HG03097 (cell line): ENCODE measurements around the gene MFAP1.
"Not testable (repeated sequence)": the region's sequence is repeated elsewhere in the genome, so short reads cannot be mapped to it uniquely, and the experiment has no call there.

ENCODE experiments used
- ATAC-seq: cut with Tn5 transposase; IDR thresholded peaks from one replicate; pipeline ENCODE4 v1.9.1; 2021; ENCODE audit not compliant: unreplicated experiment, low FRiP score

Gene MFAP1, protein sequence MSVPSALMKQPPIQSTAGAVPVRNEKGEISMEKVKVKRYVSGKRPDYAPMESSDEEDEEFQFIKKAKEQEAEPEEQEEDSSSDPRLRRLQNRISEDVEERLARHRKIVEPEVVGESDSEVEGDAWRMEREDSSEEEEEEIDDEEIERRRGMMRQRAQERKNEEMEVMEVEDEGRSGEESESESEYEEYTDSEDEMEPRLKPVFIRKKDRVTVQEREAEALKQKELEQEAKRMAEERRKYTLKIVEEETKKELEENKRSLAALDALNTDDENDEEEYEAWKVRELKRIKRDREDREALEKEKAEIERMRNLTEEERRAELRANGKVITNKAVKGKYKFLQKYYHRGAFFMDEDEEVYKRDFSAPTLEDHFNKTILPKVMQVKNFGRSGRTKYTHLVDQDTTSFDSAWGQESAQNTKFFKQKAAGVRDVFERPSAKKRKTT

DNA sequence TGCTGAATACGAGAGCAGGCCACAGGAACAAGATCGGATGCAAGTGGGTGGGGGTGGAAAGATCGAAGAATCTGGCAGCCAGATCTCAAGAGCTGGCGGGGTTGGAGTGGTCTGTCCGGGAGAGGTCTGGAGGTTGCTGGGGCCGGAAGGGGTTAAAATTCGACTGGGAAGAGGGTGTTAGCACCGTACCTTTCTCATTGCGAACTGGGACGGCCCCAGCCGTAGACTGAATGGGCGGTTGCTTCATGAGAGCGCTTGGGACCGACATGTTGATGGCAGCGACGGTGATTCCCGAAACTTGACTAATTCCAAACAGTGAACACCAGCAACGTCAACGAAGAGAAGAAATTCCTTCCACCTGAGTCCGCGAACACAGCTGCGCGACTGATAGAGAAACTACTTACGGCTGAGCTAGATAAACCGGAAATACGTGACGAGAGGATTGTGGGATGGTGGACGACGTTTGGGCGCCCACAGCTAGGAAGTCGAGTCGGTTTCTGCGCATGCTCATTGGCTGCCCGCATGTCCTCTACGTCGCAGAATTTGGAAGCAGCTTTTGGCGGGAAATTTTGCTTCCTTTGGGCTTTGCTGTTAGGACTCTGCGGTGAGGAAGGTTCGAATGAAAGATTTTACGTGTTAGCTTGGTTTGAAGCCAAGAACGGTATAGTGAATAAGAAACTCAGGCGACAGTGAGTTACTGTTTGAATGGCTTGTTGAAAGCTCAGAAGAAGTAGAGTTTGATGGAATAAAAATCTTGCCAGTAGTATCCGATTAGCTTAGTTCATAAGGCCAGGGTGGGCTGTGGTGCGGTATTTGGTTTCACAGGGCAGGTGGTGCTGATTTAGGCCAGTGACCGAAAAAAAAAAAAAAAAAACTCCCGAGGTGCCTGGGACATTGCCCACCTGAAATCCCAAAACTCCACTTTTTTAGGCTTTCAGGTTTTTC is at the start of gene MFAP1:
TSS of gene MFAP1 (minus strand) at position 389 of the 945 bp plus-strand sequence. CDS start at position 268, 121 bp downstream.
- peak; percentile 65 for ATAC-seq

DNA sequence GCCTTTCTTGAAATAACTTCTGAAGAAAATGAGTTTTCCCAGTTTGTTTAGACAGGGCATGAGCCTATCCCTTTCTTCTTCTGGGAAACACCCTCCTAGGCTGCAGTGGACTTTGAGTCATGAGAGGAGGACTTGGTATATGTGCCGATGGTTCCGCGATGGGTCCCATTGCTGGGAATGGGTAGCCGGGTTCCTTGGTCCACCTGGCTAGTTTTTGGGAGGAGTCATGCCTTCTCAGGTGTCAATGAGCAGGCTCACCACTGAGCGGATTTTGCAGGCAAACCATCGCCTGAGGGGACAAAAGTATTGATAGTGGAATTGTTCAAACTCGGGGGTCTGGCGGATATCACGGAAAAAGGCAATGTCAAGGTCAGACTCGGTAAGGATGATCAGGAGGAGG is 49.2 kb upstream of the MFAP1 start:
- ATAC-seq, result no peak

DNA sequence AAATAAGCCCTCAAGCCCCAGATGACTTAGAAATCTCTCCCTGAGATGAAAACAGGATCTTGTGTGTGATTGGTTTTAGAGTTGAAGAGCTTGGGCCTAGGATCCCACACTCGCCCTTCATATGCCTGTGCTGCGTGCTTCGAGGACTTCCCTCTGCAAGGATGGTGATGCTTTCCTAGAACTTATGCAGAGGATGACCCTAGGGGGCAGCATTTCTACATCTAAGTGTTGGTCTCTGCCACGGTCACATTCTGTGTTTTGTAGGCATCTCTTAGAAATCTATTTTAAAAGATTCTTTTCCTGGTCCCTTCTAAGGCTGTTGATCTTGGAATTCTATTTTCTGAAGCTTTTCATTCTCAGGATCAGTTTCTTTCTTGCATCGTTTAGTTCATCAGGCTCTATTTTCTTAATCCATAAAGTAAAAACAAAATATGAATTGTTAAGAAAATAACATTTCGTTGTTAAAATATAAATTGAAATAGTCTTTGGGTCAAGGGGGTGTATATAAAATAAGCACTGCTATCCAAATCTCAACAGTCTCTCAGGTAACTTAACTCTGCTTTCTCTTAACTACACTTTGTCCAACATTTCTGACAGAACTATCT is 48.0 kb upstream of the MFAP1 start:
- ATAC-seq, result no peak

DNA sequence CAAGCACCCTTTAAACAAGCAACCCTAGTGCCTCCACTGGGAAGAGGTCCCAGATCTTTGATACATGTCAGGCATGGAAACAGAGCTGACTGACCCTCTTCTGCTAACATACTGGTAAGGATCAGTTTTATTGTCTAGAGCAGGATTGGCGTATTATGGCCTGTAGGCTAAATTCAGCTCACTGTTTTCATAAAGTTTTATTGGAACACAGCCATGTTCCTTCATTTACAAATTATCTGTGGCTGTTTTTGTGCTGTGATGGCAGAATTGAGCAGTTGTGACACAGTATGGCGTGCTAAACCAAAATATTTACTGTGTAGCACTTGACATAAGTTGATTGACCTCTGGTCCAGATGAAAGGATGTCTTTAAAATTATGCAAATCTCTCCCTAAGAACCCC is 47.3 kb upstream of the MFAP1 start:
- no peak for ATAC-seq

DNA sequence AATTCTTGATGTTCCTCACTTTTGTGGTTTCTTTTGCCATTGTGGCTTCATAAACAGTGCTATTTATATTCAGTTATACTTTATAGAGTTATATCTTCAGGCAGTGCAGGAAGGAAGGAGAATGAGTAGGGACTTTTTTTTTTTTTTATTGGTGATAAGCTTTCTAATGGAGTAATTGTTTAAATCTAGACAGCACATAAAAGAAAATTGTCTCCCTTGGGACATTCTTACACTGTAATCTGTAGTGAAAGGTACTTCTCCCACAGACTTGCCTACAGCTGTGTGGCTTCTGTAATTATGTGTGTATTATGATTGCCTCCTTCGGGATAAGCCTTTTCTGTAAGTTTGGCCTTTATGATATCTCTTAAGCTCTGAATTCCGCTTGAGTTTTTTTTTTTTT is 43.9 kb upstream of the MFAP1 start:
- ATAC-seq, result no peak

DNA sequence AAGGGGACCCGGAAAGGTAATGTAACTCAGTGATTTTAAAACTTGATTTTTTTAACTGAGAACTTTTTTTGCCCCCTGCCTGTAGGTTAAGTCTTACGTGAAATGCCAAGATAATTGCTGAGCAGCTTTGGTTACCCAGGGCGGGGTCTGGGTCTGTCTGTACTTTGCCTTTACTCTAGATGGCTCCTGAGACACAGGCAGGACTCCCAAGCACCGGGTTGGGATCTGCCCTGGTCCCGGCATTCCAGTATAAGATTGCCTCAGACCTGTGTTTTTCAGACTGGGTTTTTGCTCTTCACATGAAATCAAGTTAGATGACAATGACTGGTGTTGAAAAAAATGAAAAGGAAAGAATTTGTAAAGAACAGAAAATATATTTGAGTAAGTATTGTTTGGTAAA is 42.6 kb upstream of the MFAP1 start:
- no peak for ATAC-seq

DNA sequence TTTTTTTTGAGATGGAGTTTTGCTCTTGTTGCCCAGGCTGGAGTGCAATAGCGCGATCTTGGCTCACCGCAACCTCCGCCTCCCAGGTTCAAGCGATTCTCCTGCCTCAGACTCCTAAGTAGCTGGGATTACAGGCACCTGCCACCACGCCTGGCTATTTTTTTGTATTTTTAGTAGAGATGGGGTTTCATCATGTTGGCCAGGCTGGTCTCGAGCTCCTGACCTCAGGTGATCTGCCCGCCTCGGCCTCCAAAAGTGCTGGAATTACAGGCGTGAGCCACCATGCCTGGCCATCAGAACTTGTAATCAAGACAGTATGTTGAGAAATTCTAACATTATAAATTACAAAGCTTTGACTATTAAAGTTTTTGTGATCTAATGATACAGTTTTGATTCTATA is 42.1 kb upstream of the MFAP1 start:
- ATAC-seq, result not testable (repeated sequence)

DNA sequence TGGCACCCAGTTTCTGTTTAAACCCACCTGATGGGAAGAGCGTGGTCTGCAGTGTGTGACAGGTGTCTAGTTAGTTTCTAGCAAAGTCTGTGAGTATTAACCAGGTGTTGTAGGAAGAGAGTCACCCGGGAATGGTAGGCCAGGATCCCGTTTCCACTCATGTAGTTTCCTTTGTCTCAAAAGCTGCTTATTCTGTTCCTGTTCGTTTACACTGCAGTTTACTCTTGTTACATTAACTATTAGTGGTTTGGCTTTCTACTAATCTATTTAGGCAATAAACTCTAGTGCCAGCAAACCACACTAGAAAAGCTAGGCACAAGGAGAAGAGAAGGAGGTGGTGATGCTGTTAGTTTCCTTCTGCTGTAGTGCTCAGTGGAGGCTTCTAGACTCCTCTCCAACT is 35.1 kb upstream of the MFAP1 start:
- no peak for ATAC-seq

DNA sequence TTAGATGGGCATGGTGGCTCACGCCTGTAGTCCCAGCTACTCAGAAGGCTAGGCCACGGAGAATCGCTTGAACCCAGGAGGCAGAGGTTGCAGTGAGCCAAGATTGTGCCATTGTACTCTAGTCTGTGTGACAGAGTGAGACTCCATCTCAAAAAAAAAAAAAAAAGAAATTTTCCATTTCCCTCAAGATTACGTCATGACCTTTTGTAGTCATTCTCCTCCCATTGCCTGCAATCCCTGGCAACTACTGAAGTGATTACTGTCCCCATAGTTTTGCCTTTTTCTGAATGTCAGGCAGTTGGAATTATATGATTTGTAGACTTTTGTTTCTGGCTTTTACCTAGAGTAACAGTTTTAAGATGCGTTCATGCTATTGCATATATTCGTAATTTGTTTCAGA is 30.3 kb upstream of the MFAP1 start:
- no peak for ATAC-seq

DNA sequence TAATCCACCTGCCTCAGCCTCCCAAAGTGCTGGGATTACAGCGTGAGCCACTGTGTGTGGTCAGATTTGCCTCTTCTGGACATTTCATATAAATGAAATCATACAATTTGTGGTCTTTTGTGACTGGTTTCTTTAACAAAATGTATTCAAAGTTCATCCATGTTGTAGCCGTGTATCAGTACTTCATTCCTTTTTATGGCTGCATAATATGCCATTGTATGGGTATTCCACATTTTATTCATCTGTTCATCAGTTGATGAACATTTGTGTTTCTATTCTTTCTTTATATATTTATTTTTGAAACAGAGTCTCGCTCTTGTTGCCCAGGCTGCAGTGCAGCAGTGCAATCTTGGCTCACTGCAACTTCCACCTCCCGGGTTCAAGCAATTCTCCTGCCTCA is 28.1 kb upstream of the MFAP1 start:
- no peak for ATAC-seq

DNA sequence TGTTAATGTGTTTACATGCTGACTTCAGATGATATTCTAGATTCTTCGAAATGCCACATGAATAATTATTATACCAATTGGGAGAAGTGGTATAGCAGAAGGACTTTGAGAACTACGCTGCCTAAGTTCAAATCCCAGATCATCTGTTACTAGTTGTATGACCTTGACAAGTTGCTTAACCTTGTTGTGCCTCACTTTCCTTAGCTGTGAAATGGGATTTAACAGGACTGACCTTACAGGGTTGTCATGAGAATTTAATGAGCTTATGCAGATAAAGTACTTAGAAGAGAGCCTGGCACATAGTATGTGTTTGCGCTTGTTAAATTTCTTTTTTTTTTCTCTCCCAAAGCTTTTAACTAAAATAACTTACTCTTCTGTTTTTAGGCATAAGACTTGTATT is 26.8 kb upstream of the MFAP1 start:
- no peak for ATAC-seq

DNA sequence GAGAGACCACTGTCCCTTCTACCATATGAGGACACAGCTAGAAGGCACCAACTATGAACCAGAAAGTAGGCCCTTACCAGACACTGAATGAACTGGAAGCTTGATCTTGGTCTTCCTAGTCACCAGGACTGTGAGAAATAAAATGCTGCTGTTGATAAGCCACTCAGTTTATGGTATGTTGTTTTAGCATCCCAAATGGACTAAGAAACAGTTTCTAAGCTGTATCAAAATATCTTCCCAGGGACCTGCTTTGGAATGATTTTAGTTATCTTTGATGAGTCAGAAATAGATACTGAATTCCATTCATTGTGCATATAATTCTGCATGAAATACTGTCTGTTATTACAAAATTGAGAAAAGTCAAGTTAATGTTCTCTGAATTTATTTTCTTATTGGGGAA is 20.9 kb upstream of the MFAP1 start:
- ATAC-seq, result no peak

DNA sequence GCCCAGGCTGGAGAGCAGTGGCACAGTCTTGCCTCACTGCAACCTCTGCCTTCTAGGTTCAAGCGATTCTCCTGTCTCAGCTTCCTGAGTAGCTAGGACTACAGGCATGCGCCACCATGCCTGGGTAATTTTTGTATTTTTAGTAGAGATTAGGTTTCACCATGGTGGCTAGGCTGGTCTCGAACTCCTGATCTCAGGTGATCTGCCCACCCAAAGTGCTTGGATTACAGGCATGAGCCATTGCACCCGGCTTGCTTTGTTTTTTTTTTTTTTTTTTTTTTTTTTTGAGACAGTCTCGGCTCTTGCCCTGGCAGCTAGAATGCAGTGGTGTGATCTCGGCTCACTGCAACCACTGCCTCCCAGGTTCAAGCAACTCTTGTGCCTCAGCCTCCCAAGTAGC is 8.0 kb upstream of the MFAP1 start:
- ATAC-seq, result not testable (repeated sequence)

DNA sequence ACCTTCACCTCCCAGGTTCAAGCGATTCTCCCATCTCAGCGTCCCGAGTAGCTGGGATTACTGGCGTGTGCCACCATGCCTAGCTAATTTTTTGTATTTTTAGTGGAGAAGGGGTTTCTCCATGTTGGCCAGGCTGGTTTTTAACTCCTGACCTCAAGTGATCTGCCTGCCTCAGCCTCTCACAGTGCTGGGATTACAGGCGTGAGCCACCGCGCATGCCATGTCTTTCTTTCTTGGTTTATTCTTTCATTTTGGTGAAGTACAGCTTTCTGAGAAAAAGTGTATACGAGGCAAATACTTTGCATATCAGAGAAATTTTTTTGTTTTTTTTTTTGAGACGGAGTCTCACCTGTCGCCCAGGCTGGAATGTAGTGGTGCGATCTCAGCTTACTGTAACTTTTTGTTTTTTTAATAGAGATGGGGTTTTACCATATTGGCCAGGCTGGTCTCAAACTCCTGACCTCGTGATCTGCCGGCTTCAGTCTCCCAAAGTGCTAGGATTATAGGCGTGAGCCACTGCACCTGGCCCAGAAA is 7.1 kb upstream of the MFAP1 start:
- ATAC-seq, result not testable (repeated sequence)

DNA sequence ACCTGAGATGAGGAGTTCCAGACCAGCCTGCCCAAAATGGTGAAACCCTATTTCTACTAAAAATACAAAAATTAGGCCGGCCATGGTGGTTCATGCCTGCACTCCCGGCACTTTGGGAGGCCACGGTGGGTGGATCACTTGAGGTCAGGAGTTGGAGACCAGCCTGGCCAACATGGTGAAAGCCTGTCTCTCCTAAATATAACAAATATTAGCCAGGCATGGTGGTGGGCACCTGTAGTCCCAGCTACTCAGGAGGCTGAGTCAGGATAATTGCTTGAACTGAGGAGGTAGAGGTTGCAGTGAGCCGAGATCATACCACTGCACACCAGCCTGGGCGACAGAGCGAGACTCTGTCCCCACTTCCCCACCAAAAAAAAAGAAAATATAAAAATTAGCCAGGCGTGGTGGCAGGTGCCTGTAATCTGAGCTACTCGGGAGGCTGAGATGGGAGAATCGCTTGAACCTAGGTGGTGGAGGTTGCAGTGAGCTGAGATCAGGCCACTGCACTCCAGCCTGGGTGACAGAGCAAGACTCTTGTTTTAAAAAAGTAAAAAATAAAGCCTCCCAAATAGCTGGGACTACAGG is 6.3 kb upstream of the MFAP1 start:
- not testable (repeated sequence) for ATAC-seq

DNA sequence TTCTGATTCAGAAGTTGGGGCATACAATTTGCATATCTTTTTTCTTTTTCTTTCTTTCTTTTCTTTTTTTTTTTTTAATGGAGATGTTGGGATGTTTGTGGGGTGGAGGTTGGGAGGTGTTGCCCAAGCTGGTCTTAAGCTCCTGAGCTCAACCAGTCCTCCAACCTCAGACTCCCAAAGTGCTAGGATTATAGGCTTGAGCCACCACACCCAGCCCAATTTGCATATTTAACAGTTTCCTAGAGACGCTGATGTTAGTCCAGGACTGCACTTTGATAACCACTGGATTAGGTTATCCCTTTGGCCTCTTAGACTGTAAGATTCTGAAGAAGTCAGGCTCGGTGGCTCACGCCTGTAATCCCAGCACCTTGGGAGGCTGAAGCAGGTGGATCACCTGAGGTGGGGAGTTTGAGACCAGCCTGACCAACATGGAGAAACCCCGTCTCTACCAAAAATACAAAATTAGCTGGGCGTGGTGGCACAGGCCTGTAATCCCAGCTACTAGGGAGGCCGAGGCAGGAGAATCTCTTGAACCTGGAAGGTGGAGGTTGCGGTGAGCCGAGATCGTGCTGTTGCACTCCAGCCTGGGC is 5.6 kb upstream of the MFAP1 start:
- ATAC-seq, result not testable (repeated sequence)

DNA sequence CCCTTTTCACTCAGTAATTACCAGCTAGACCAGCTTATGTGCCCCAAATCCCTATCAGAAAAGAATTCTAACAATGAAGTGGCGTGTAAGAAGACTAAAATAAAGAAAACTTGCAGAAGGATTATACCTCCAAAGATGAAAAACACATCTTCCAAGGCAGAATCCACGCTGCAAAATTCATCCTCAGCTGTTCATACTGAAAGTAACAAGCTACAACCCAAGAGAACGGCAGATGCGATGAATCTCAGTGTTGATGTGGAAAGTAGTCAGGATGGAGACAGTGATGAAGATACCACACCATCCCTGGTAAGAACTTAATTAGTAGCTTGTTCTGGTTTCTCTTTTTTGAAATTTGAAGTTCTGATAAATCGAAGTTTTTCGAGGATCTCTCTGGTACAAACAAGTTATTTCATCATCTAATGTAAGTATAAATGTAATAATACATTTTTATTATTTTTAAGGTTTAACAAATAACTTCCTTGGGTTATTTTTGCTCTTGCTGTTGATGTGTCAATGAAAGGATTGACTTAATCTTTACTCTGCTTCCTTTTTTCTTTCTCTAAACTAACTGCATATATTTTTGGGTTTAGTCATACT is 3.7 kb upstream of the MFAP1 start:
- no peak for ATAC-seq

DNA sequence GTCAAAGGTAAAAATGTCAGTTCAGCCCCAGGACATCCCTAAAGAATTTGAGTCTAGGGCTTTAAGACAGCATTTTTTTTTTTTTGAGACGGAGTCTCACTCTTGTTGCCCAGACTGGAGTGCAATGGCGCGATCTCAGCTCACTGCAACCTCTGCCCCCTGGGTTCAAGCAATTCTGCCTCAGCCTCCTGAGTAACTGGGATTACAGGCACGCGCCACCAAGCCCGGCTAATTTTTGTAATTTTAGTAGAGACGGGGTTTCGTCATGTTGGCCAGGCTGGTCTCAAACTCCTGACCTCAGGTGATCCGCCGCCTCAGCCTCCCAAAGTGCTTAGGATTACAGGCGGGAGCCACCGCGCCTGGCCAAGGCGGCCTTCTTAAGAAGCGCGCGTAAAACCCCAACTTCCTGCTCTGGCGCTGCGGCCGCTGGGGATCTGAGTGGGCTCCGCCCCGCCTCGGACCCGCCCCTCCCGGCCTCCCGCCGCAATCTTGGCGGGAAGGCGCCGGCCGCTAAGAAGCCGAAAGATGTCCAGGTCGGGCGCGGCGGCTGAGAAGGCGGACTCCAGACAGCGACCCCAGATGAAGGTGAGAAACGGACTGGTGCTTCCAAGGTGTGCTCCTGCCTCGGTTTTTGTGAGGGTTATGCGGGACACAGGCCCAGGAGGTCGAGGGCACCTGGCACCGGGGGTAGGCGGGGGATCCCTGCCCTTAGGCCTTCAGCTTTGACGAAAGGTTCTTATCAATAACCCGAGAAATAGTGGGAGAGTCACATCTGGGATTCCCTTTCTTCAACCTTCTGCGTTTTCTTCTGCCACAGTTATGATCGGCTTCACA is 2.2 kb upstream of the MFAP1 start, which contains the start of gene WDR76:
TSS of gene WDR76 (plus strand) at position 495 of the 834 bp plus-strand sequence. CDS start at position 526, 31 bp downstream.
- ATAC-seq, result peak; percentile 44
